Lower leg skin (tissue), 3 donors: ENCODE results near the gene RBPJL.

Experiments used
- CTCF ChIP-seq, 3 donors: fragments of 450-650 bp; IDR thresholded peaks; one replicate each; pipeline ENCODE4 v1.5.1; 2016; ENCODE audit warnings: antibody characterized with exemption in 3 of 3, mild to moderate bottlenecking in 3 of 3, moderate library complexity in 2 of 3
- POLR2A ChIP-seq, 2 donors: fragments of 450-650 bp; IDR thresholded peaks; one replicate each; pipeline ENCODE4 v1.6.1; 2016 to 2017; ENCODE audit warnings: antibody characterized with exemption in 2 of 2, mild to moderate bottlenecking in 1 of 2, moderate library complexity in 1 of 2

GRCh38 chr20:45275338-45275737 is 31.3 kb upstream of the RBPJL start:
- no peak for TF ChIP-seq CTCF (IDR thresholded peaks at IDR 0.05)
- TF ChIP-seq POLR2A (IDR thresholded peaks at IDR 0.05), result no peak
